ENCODE results near the gene TRDMT1.

The TRDMT1 gene

GRCh38 chr10:17144757-17145156 lies 56.7 kb downstream of the TRDMT1 start:
- H3K4me1 Mint-ChIP-seq: peaks cover 45% of the 10 kb centered on the region
- peak overlapping the region; percentile 62 for H3K27ac Mint-ChIP-seq
- H3K27me3 Mint-ChIP-seq: no peaks in the 10 kb centered on the region
- H3K9me3 Mint-ChIP-seq: no peaks in the 10 kb centered on the region
- no peak overlapping the region for H3K4me3 Mint-ChIP-seq
- H3K36me3 Mint-ChIP-seq: peaks cover 15% of the 10 kb centered on the region

GRCh38 chr10:17144032-17144431 lies 57.4 kb downstream of the TRDMT1 start:
- Mint-ChIP-seq H3K36me3 (peaks cover 15% of the 10 kb centered on the region), H3K9me3 (no peaks in the 10 kb centered on the region), H3K27ac (no peak overlapping the region), H3K4me1 (peaks cover 45% of the 10 kb centered on the region), H3K4me3 (no peak overlapping the region), H3K27me3 (no peaks in the 10 kb centered on the region)

GRCh38 chr10:17143055-17143690 lies 58.3 kb downstream of the TRDMT1 start:
- no peak overlapping the region for H3K27ac Mint-ChIP-seq
- no peak overlapping the region for H3K4me3 Mint-ChIP-seq
- peaks cover 45% of the 10 kb centered on the region for H3K4me1 Mint-ChIP-seq
- H3K9me3 Mint-ChIP-seq: no peaks in the 10 kb centered on the region
- no peaks in the 10 kb centered on the region for H3K27me3 Mint-ChIP-seq
- H3K36me3 Mint-ChIP-seq: peaks cover 15% of the 10 kb centered on the region

- H3K27ac Mint-ChIP-seq: no peak overlapping the region
- peak overlapping the region; percentile 16 for H3K4me3 Mint-ChIP-seq
- H3K4me1 Mint-ChIP-seq: peaks cover 45% of the 10 kb centered on the region
- no peaks in the 10 kb centered on the region for H3K9me3 Mint-ChIP-seq
- H3K27me3 Mint-ChIP-seq: no peaks in the 10 kb centered on the region
- peaks cover 13% of the 10 kb centered on the region for H3K36me3 Mint-ChIP-seq
Measured at GRCh38 chr10:17141504-17142229, 59.8 kb downstream of the TRDMT1 start.

GRCh38 chr10:17140386-17140761 lies 61.1 kb downstream of the TRDMT1 start:
- Mint-ChIP-seq H3K27me3 (no peaks in the 10 kb centered on the region), H3K36me3 (peaks cover 11% of the 10 kb centered on the region), H3K4me3 (no peak overlapping the region), H3K9me3 (no peaks in the 10 kb centered on the region), H3K4me1 (peaks cover 37% of the 10 kb centered on the region), H3K27ac (no peak overlapping the region)

- no peaks in the 10 kb centered on the region for H3K9me3 Mint-ChIP-seq
- no peaks in the 10 kb centered on the region for H3K27me3 Mint-ChIP-seq
- no peak overlapping the region for H3K27ac Mint-ChIP-seq
- no peak overlapping the region for H3K4me3 Mint-ChIP-seq
- peaks cover 18% of the 10 kb centered on the region for H3K4me1 Mint-ChIP-seq
- peaks cover 3% of the 10 kb centered on the region for H3K36me3 Mint-ChIP-seq
Measured at GRCh38 chr10:17138460-17139042, 62.9 kb downstream of the TRDMT1 start.

GRCh38 chr10:17134737-17135260 lies 66.7 kb downstream of the TRDMT1 start:
- H3K27ac Mint-ChIP-seq: no peak overlapping the region
- H3K36me3 Mint-ChIP-seq: peaks cover 4% of the 10 kb centered on the region
- H3K9me3 Mint-ChIP-seq: no peaks in the 10 kb centered on the region
- no peaks in the 10 kb centered on the region for H3K27me3 Mint-ChIP-seq
- H3K4me3 Mint-ChIP-seq: no peak overlapping the region
- H3K4me1 Mint-ChIP-seq: no peaks in the 10 kb centered on the region

- Mint-ChIP-seq H3K27ac (no peak overlapping the region), H3K4me1 (no peaks in the 10 kb centered on the region), H3K4me3 (no peak overlapping the region), H3K27me3 (no peaks in the 10 kb centered on the region), H3K36me3 (peaks cover 4% of the 10 kb centered on the region), H3K9me3 (no peaks in the 10 kb centered on the region)
Measured at GRCh38 chr10:17134282-17134681, 67.2 kb downstream of the TRDMT1 start.

- Mint-ChIP-seq H3K27me3 (no peaks in the 10 kb centered on the region), H3K9me3 (no peaks in the 10 kb centered on the region), H3K36me3 (peaks cover 16% of the 10 kb centered on the region), H3K4me1 (no peaks in the 10 kb centered on the region), H3K27ac (no peak within 1 kb of the TSS), H3K4me3 (no peak within 1 kb of the TSS)
Measured at GRCh38 chr10:17129741-17130140, 71.7 kb downstream of the TRDMT1 start, which contains the start of gene CUBN. Gene CUBN (minus strand): TSS chr10:17129811. CDS start chr10:17129765, 46 bp downstream.

- H3K4me1 Mint-ChIP-seq: no peaks in the 10 kb centered on the region
- H3K9me3 Mint-ChIP-seq: no peaks in the 10 kb centered on the region
- H3K27ac Mint-ChIP-seq: no peak overlapping the region
Measured at GRCh38 chr10:17128261-17128660, 73.2 kb downstream of the TRDMT1 start.

GRCh38 chr10:17126327-17126726 lies 75.1 kb downstream of the TRDMT1 start:
- Mint-ChIP-seq H3K9me3 (no peaks in the 10 kb centered on the region), H3K36me3 (peaks cover 24% of the 10 kb centered on the region), H3K27me3 (no peaks in the 10 kb centered on the region), H3K4me1 (no peaks in the 10 kb centered on the region), H3K4me3 (no peak overlapping the region), H3K27ac (no peak overlapping the region)

More at GRCh38 chr10:17128261-17128660, 73.2 kb downstream of the TRDMT1 start:
- Mint-ChIP-seq H3K27me3 (no peaks in the 10 kb centered on the region), H3K4me3 (no peak overlapping the region), H3K36me3 (peaks cover 19% of the 10 kb centered on the region)

- Mint-ChIP-seq H3K36me3 (peaks cover 29% of the 10 kb centered on the region), H3K27ac (no peak overlapping the region), H3K4me3 (no peak overlapping the region), H3K27me3 (no peaks in the 10 kb centered on the region), H3K4me1 (no peaks in the 10 kb centered on the region), H3K9me3 (no peaks in the 10 kb centered on the region)
Measured at GRCh38 chr10:17125206-17125893, 76.1 kb downstream of the TRDMT1 start.

GRCh38 chr10:17123961-17124360 lies 77.5 kb downstream of the TRDMT1 start:
- H3K36me3 Mint-ChIP-seq: peaks cover 33% of the 10 kb centered on the region
- H3K4me1 Mint-ChIP-seq: no peaks in the 10 kb centered on the region
- H3K9me3 Mint-ChIP-seq: no peaks in the 10 kb centered on the region
- H3K27me3 Mint-ChIP-seq: no peaks in the 10 kb centered on the region
- no peak overlapping the region for H3K4me3 Mint-ChIP-seq
- no peak overlapping the region for H3K27ac Mint-ChIP-seq

- no peaks in the 10 kb centered on the region for H3K4me1 Mint-ChIP-seq
- H3K9me3 Mint-ChIP-seq: no peaks in the 10 kb centered on the region
- H3K27me3 Mint-ChIP-seq: no peaks in the 10 kb centered on the region
- H3K4me3 Mint-ChIP-seq: no peak overlapping the region
- H3K36me3 Mint-ChIP-seq: peaks cover 33% of the 10 kb centered on the region
- no peak overlapping the region for H3K27ac Mint-ChIP-seq
Measured at GRCh38 chr10:17122726-17123661, 78.5 kb downstream of the TRDMT1 start.

- Mint-ChIP-seq H3K9me3 (no peaks in the 10 kb centered on the region), H3K4me3 (no peak overlapping the region), H3K4me1 (no peaks in the 10 kb centered on the region), H3K27ac (no peak overlapping the region), H3K36me3 (peaks cover 32% of the 10 kb centered on the region), H3K27me3 (no peaks in the 10 kb centered on the region)
Measured at GRCh38 chr10:17122052-17122451, 79.4 kb downstream of the TRDMT1 start.
